ENCODE measurements around the gene SESN2.

GRCh38 chr1:28259252-28259933 lies at the start of gene SESN2:
- TF ChIP-seq YY1 (IDR thresholded peaks at IDR 0.05; ENCODE audit: insufficient read depth, insufficient read length) (no peak), SUZ12 (IDR thresholded peaks at IDR 0.05; ENCODE audit: extremely low read depth, insufficient read depth, insufficient read length) (no peak), ZNF274 (IDR thresholded peaks at IDR 0.05; ENCODE audit: low read depth, low read length) (no peak)
